PC-9 (cell line): Measurements from ENCODE around the gene RAB22A. TPM values are rescaled to one million over a fixed set of nuclear protein-coding genes. Genes with fewer than 3 reads are reported as not detected.

Experiments used
- BruUV-seq: library from RNA; stranded (reverse); fragments of 400-500 nt; replicated peaks from 2 replicates; lab custom pipeline; 2021; lab: Mats Ljungman, UMichigan
- CTCF ChIA-PET: fragments of 300-600 bp; sonication (Branson Sonifier 250); formaldehyde crosslinking; loops from one replicate; lab custom pipeline; 2022; ENCODE audit warnings: antibody characterized with exemption; lab: Charles Lee
- POLR2A ChIA-PET: fragments of 300-600 bp; sonication (Branson Sonifier 250); formaldehyde crosslinking; loops from one replicate; lab custom pipeline; 2022; ENCODE audit warnings: antibody characterized with exemption; ENCODE audit not compliant: unreplicated experiment; lab: Charles Lee
- DNase-seq, 2 experiments: peaks; one replicate each; pipeline versions ENCODE4 v3.0.0 to v3.0.0-alpha.2; 2015 to 2022; ENCODE audit warnings: mixed read lengths in 1 of 2
- H2AFZ ChIP-seq: fragments of 200-600 bp; sonication (generic); 2 replicates; pipeline ENCODE4 v1.8.1; 2017; ENCODE audit warnings: antibody characterized with exemption
- H3F3A ChIP-seq: fragments of 200-600 bp; sonication (generic); 2 replicates; pipeline ENCODE4 v1.8.1; 2017; ENCODE audit warnings: antibody characterized with exemption, mild to moderate bottlenecking, low read depth; ENCODE audit not compliant: insufficient read depth
- H3K27ac ChIP-seq: fragments of 200-600 bp; sonication (generic); 2 replicates; pipeline ENCODE4 v1.6.1; 2016; ENCODE audit warnings: mixed run types
- H3K27me3 ChIP-seq: fragments of 200-600 bp; sonication (generic); 2 replicates; pipeline ENCODE4 v1.6.1; 2016; ENCODE audit warnings: low read depth, mixed run types; ENCODE audit not compliant: insufficient read depth
- H3K36me3 ChIP-seq: fragments of 200-600 bp; sonication (generic); 2 replicates; pipeline ENCODE4 v1.6.1; 2016; ENCODE audit warnings: low read depth, mixed run types
- H3K4me1 ChIP-seq: fragments of 200-600 bp; sonication (generic); replicated peaks from 2 replicates; pipeline ENCODE4 v1.6.1; 2016; ENCODE audit warnings: mixed run types; ENCODE audit not compliant: insufficient read depth
- H3K4me2 ChIP-seq: fragments of 200-600 bp; sonication (generic); 2 replicates; pipeline ENCODE4 v1.6.1; 2017; ENCODE audit warnings: mixed run types
- H3K4me3 ChIP-seq: fragments of 200-600 bp; sonication (generic); 2 replicates; pipeline ENCODE4 v1.6.1; 2016; ENCODE audit warnings: mixed run types
- H3K79me2 ChIP-seq: fragments of 200-600 bp; sonication (generic); 2 replicates; pipeline ENCODE4 v1.6.1; 2017; ENCODE audit warnings: low read depth, mixed run types
- H3K9me2 ChIP-seq: fragments of 200-600 bp; sonication (generic); 2 replicates; pipeline ENCODE4 v1.8.1; 2017; ENCODE audit warnings: mild to moderate bottlenecking; ENCODE audit not compliant: insufficient read depth
- H3K9me3 ChIP-seq: fragments of 200-600 bp; sonication (generic); 2 replicates; pipeline ENCODE4 v1.8.1; 2016; ENCODE audit warnings: low read depth; ENCODE audit not compliant: insufficient read depth
- H4K20me1 ChIP-seq: fragments of 200-600 bp; sonication (generic); 2 replicates; pipeline ENCODE4 v1.8.1; 2017; ENCODE audit not compliant: insufficient read depth
- CTCF ChIP-seq: fragments of 200-600 bp; sonication (generic); conservative IDR thresholded peaks from 2 replicates; pipeline ENCODE4 v1.6.1; 2017; ENCODE audit warnings: mixed run types, antibody characterized with exemption, mild to moderate bottlenecking, moderate library complexity
- EZH2 ChIP-seq: fragments of 200-600 bp; sonication (generic); IDR thresholded peaks from 2 replicates; pipeline ENCODE4 v1.8.0; 2017; ENCODE audit warnings: antibody characterized with exemption, low read depth
- intact Hi-C: fragments of 100-400 bp; cut with micrococcal nuclease; formaldehyde crosslinking; loops from one replicate; pipeline ENCODE4 v1.10.0; 2022; ENCODE audit not compliant: unreplicated experiment
- total RNA-seq: library from RNA; stranded (reverse); gene quantifications from 2 replicates; pipeline ENCODE4 v1.2.3, GENCODE V29; 2021

Gene RAB22A
- total RNA-seq, 1 experiment from 2014 or later, result 28.9 TPM

GRCh38 chr20:58306421-58307261 lies 2.9 kb upstream of the RAB22A start:
- H3K9me2 ChIP-seq, result no peaks in the 10 kb centered on the region
- peaks cover 11% of the 10 kb centered on the region for H3K4me1 ChIP-seq
- H3K9me3 ChIP-seq, result no peaks in the 10 kb centered on the region
- H3K79me2 ChIP-seq, result peaks cover 19% of the 10 kb centered on the region
- no peak overlapping the region for H3K27ac ChIP-seq
- DNase-seq, result peak in 1 of 2 experiments; percentile 42
- POLR2A ChIA-PET, result interaction anchor here (0.6 kb wide), 1 partner anchor 331 kb away, joined by 5 read pairs; no protein-coding TSS in a partner anchor
- H3K4me3 ChIP-seq, result no peak overlapping the region
- CTCF ChIA-PET, result no interaction called here
- H3K36me3 ChIP-seq, result peaks cover 4% of the 10 kb centered on the region; the same call in 1 of the 2 replicates
- no peak overlapping the region for H3K4me2 ChIP-seq
- intact Hi-C loops, result no loop called here
- H4K20me1 ChIP-seq, result no peaks in the 10 kb centered on the region
- no peaks in the 10 kb centered on the region for H3F3A ChIP-seq
- no peak for TF ChIP-seq CTCF
- TF ChIP-seq EZH2, result no peak
- H3K27me3 ChIP-seq, result no peaks in the 10 kb centered on the region
- no peak overlapping the region for H2AFZ ChIP-seq
- no TSS peak for BruUV-seq

GRCh38 chr20:58307270-58307669 lies 2.2 kb upstream of the RAB22A start:
- TF ChIP-seq CTCF (no peak), EZH2 (no peak)
- peaks cover 25% of the 10 kb centered on the region for H3K79me2 ChIP-seq
- no peak overlapping the region for H3K4me2 ChIP-seq
- H3F3A ChIP-seq, result no peaks in the 10 kb centered on the region
- ChIA-PET CTCF (no interaction called here), POLR2A (interaction anchor here (0.6 kb wide), 1 partner anchor 332 kb away, joined by 5 read pairs; no protein-coding TSS in a partner anchor)
- no peaks in the 10 kb centered on the region for H3K9me3 ChIP-seq
- no peak for DNase-seq
- no peaks in the 10 kb centered on the region for H4K20me1 ChIP-seq
- H3K36me3 ChIP-seq, result peaks cover 6% of the 10 kb centered on the region; the same call in 1 of the 2 replicates
- no peaks in the 10 kb centered on the region for H3K27me3 ChIP-seq
- H3K4me1 ChIP-seq, result peaks cover 13% of the 10 kb centered on the region
- no peak overlapping the region for H3K4me3 ChIP-seq
- no peak overlapping the region for H2AFZ ChIP-seq
- BruUV-seq, result no TSS peak
- intact Hi-C loops, result no loop called here
- no peaks in the 10 kb centered on the region for H3K9me2 ChIP-seq
- H3K27ac ChIP-seq, result no peak overlapping the region

- H3K4me3 ChIP-seq, result peak overlapping the region; percentile 94; the same call in 1 of the 2 replicates
- no peaks in the 10 kb centered on the region for H3F3A ChIP-seq
- TF ChIP-seq EZH2, result no peak
- TF ChIP-seq CTCF, result no peak
- intact Hi-C loops, result no loop called here
- no TSS peak for BruUV-seq
- ChIA-PET CTCF (no interaction called here), POLR2A (interaction anchor here (0.5 kb wide), 1 partner anchor 724 kb away, joined by 6 read pairs; no protein-coding TSS in a partner anchor)
- no peaks in the 10 kb centered on the region for H3K9me2 ChIP-seq
- H3K36me3 ChIP-seq, result peaks cover 14% of the 10 kb centered on the region
- H3K4me2 ChIP-seq, result peak overlapping the region; percentile 86
- no peaks in the 10 kb centered on the region for H3K9me3 ChIP-seq
- DNase-seq, result no peak
- 0 out of 2 replicates have a peak, but pooled peaks cover 4% of the 10 kb centered on the region for H4K20me1 ChIP-seq
- no peak overlapping the region for H3K27ac ChIP-seq
- no peaks in the 10 kb centered on the region for H3K27me3 ChIP-seq
- peaks cover 13% of the 10 kb centered on the region for H3K4me1 ChIP-seq
- peaks cover 31% of the 10 kb centered on the region for H3K79me2 ChIP-seq
- 0 out of 2 replicates have a peak overlapping the region, but pooled peaks have one; percentile 87 for H2AFZ ChIP-seq
Observed at GRCh38 chr20:58308290-58308679, 1.2 kb upstream of the RAB22A start.
